Calu3 (cell line): ENCODE data around the gene SYPL1. TPM values are rescaled to one million over a fixed set of nuclear protein-coding genes. Genes with fewer than 3 reads are reported as not detected.
A peak's percentile ranks its signal among the peaks of the same experiment; 100 is the strongest.

ENCODE experiments used
- BruUV-seq: library from RNA; stranded (reverse); fragments of 400-500 nt; replicated peaks from 2 replicates; lab custom pipeline; 2021; lab: Mats Ljungman, UMichigan
- CTCF ChIA-PET: fragments of 300-600 bp; sonication (Branson Sonifier 250); formaldehyde crosslinking; loops from one replicate; lab custom pipeline; 2022; ENCODE audit warnings: antibody characterized with exemption; lab: Charles Lee
- DNase-seq: peaks from one replicate; pipeline ENCODE4 v3.0.0; 2022
- H3K27ac Mint-ChIP-seq: one replicate; pipeline ENCODE4 v1.8.0; 2022; ENCODE audit warnings: mixed read lengths; ENCODE audit not compliant: unreplicated experiment
- H3K27me3 Mint-ChIP-seq: one replicate; pipeline ENCODE4 v1.8.0; 2022; ENCODE audit warnings: mixed read lengths; ENCODE audit not compliant: unreplicated experiment
- H3K36me3 Mint-ChIP-seq: one replicate; pipeline ENCODE4 v1.8.0; 2022; ENCODE audit warnings: mild to moderate bottlenecking, moderate library complexity, mixed read lengths; ENCODE audit not compliant: insufficient read depth, unreplicated experiment
- H3K4me1 Mint-ChIP-seq: one replicate; pipeline ENCODE4 v1.8.0; 2022; ENCODE audit warnings: mild to moderate bottlenecking, low read depth, mixed read lengths; ENCODE audit not compliant: unreplicated experiment
- H3K4me3 Mint-ChIP-seq: one replicate; pipeline ENCODE4 v1.8.0; 2022; ENCODE audit warnings: mild to moderate bottlenecking, low read depth, moderate library complexity, mixed read lengths; ENCODE audit not compliant: unreplicated experiment
- H3K9me3 Mint-ChIP-seq: one replicate; pipeline ENCODE4 v1.8.0; 2022; ENCODE audit warnings: low read depth, mixed read lengths; ENCODE audit not compliant: unreplicated experiment
- CTCF ChIP-seq: fragments of 200-600 bp; IDR thresholded peaks from one replicate; pipeline ENCODE4 v1.8.0; 2022; ENCODE audit warnings: antibody characterized with exemption; ENCODE audit not compliant: unreplicated experiment
- intact Hi-C: fragments of 100-400 bp; cut with micrococcal nuclease; formaldehyde crosslinking; loops from one replicate; pipeline ENCODE4 v1.10.0; 2022; ENCODE audit not compliant: unreplicated experiment
- total RNA-seq: library from RNA; stranded (reverse); gene quantifications from 2 replicates; pipeline ENCODE4 v1.2.3, GENCODE V29; 2022

The SYPL1 gene
- total RNA-seq, 1 experiment from 2014 or later = 88.3 TPM

DNA sequence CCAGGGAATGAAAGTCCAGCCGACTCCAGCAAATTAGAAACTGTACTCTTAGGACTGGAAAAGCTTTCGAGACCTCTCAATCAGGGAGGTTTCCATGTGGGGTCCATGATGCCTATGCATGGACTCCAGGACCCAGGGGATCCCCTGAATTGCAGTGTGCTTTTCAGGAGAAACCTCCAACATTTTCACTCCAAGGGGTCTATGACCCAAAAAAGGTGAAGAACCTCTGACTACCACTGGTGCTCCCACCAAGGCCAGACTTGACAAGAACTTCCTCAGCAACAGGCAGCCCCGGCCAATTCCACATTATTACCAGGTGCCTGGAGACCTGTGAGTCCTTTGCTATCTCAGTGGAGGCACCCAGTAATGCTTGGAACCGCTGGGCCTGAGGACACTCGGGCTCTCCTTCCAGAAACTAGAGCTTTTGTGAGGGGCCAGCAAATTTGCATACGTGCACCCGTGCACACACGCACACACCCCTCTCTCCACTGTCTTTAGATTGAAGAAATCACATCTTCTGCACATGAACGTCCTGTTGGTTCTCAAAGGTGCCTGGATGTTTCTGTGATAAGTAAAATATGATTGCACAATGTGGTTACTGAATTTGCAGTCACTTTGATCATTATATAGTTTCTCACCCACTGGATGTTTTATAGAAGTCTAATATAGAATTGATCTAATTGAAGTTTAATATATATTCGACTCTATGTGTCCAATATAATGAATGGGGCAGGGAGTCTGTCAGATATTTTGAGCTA, 54.7 kb downstream of the SYPL1 start:
- CTCF ChIA-PET = interaction anchor here (1.9 kb wide), 1 partner anchor 15 kb away, joined by 8 read pairs; no protein-coding TSS in a partner anchor
- DNase-seq = no peak
- H3K4me1 Mint-ChIP-seq = peaks cover 22% of the 10 kb centered on the region
- intact Hi-C loops = loop anchor here (1.0 kb wide), 1 partner anchor 97 kb away; no protein-coding TSS in a partner anchor
- no TSS peak for BruUV-seq
- no peak overlapping the region for H3K4me3 Mint-ChIP-seq
- H3K36me3 Mint-ChIP-seq = no peaks in the 10 kb centered on the region
- no peak overlapping the region for H3K27ac Mint-ChIP-seq
- H3K27me3 Mint-ChIP-seq = peaks cover 19% of the 10 kb centered on the region
- peaks cover 3% of the 10 kb centered on the region for H3K9me3 Mint-ChIP-seq
- no peak for TF ChIP-seq CTCF

DNA sequence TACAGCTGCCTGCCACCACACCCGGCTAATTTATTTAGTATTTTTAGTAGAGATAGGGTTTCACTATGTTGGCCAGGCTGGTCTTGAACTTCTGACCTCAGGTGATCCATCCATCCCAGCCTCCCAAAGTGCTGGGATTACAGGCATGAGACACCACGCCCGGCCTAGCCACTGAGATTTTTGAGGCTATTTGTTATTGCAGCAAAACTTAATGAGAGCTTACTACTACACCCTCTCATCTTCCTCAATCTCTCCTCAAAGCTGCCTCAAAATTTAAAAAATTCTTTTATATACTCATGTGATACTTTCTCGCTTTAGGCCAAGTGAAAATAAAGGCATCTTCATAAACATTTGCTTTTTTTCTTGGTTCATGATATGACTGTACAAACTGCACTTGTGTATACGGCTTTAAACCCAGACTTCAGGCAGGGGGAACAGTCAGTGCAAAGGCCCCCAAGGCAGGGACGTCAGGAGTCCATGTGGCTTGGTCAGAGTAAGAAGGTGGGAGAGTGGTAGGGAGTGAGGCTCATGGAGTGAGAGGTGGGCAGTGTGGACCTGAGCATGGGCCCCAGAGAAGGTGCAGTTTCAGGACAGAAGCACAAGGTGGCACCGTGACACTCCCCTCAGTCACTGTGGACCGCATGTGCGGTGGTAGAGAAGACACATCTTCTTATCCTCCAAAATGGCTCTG, 55.5 kb downstream of the SYPL1 start:
- peak; percentile 73 for DNase-seq
- Mint-ChIP-seq H3K36me3 (no peaks in the 10 kb centered on the region), H3K9me3 (peaks cover 3% of the 10 kb centered on the region), H3K4me1 (peaks cover 16% of the 10 kb centered on the region), H3K27ac (no peak overlapping the region), H3K27me3 (peaks cover 26% of the 10 kb centered on the region), H3K4me3 (no peak overlapping the region)
- peak; percentile 77 for TF ChIP-seq CTCF
- CTCF ChIA-PET = interaction anchor here (2.0 kb wide), 1 partner anchor 97 kb away, joined by 7 read pairs; no protein-coding TSS in a partner anchor
- no TSS peak for BruUV-seq
- intact Hi-C loops = loop anchor here (1.0 kb wide), 1 partner anchor 98 kb away; no protein-coding TSS in a partner anchor

DNA sequence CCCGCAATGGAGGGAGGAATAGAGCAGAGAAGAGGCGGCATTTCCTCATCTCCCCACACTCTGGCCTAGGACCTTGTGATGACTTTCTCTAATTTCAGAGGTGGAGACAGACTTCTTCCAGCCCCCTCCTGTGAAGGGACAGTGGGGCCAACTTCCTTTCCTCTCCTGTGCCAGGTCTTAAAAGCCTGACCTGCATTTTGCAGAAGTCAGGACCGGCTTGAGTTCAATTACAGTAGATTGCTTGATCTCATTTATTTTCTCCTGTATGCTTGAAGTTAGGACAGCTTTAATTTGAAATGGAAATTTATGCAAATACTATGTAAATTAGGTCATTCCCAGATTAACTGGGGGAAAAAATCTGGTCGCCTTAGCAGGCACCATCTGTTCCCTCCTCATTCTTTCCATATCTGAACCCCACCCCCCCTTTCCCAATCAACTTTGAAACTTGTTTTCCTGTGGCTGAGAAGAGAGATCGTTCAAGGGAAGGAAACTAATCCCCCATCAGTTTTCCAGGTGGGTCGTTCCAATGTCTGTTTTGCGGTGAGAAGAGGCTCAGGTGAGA, 57.1 kb downstream of the SYPL1 start:
- intact Hi-C loops = no loop called here
- CTCF ChIA-PET = interaction anchor here (2.0 kb wide), 1 partner anchor 99 kb away, joined by 7 read pairs; no protein-coding TSS in a partner anchor

More for the DNA sequence above, 57.1 kb downstream of the SYPL1 start:
- no peak overlapping the region for H3K4me3 Mint-ChIP-seq
- peaks cover 16% of the 10 kb centered on the region for H3K4me1 Mint-ChIP-seq
- no peak overlapping the region for H3K27ac Mint-ChIP-seq
- H3K9me3 Mint-ChIP-seq = no peaks in the 10 kb centered on the region
- peaks cover 36% of the 10 kb centered on the region for H3K27me3 Mint-ChIP-seq
- no peaks in the 10 kb centered on the region for H3K36me3 Mint-ChIP-seq
- BruUV-seq = no TSS peak
- no peak for DNase-seq
- TF ChIP-seq CTCF = no peak
